Heart left ventricle (tissue), 16 donors: ENCODE measurements around the gene UACA. TPM values are rescaled to one million over a fixed set of nuclear protein-coding genes. Genes with fewer than 3 reads are reported as not detected.

Experiments
- ATAC-seq, 4 donors: fragments of 200-7000 bp; cut with Tn5 transposase; one replicate each; pipeline ENCODE4 v1.9.1; 2020 to 2022; ENCODE audit warnings: moderate library complexity in 4 of 4, mild to moderate bottlenecking in 3 of 4, moderate number of reproducible peaks in 1 of 4
- DNase-seq, 5 donors: peaks; one replicate each; pipeline ENCODE4 v3.0.0-alpha.2; 2020
- H3K27ac ChIP-seq, 12 donors: fragments of 200-600 bp; sonication (generic) in 4 of 12; one replicate each; pipeline versions ENCODE4 v1.5.0 to v1.8.0; 2016 to 2022; ENCODE audit warnings: mild to moderate bottlenecking in 2 of 12
- H3K27me3 ChIP-seq, 9 donors: fragments of 200-600 bp; sonication (generic) in 2 of 9; one replicate each; pipeline versions ENCODE4 v1.5.1 to v1.8.0; 2016 to 2022; ENCODE audit warnings: mild to moderate bottlenecking in 3 of 9
- H3K36me3 ChIP-seq, 9 donors: fragments of 200-600 bp; sonication (generic) in 2 of 9; one replicate each; pipeline versions ENCODE4 v1.5.0 to v1.8.0; 2018 to 2022; ENCODE audit warnings: mild to moderate bottlenecking in 2 of 9
- H3K4me1 ChIP-seq, 12 donors: fragments of 200-600 bp; sonication (generic) in 4 of 12; one replicate each; pipeline versions ENCODE4 v1.5.0 to v1.8.0; 2016 to 2022; ENCODE audit warnings: mild to moderate bottlenecking in 3 of 12
- H3K4me3 ChIP-seq, 12 donors: fragments of 200-600 bp; sonication (generic) in 4 of 12; one replicate each; pipeline versions ENCODE4 v1.5.0 to v1.8.0; 2017 to 2022; ENCODE audit warnings: mild to moderate bottlenecking in 9 of 12, moderate library complexity in 4 of 12
- H3K9me3 ChIP-seq, 12 donors: fragments of 200-600 bp; sonication (generic) in 4 of 12; one replicate each; pipeline versions ENCODE4 v1.5.0 to v1.8.0; 2016 to 2022; ENCODE audit warnings: mild to moderate bottlenecking in 1 of 12
- POLR2A ChIP-seq, 2 donors: fragments of 450-650 bp; IDR thresholded peaks; one replicate each; pipeline ENCODE4 v1.6.1; 2017; ENCODE audit warnings: antibody characterized with exemption in 2 of 2, mild to moderate bottlenecking in 2 of 2, moderate library complexity in 2 of 2
- WGBS, 4 donors: extraction: QIAGEN DNeasy Blood & Tissue Kit in 2 of 4; methylation state at CpG; one replicate each; pipeline versions ENCODE4 v1.1.5 to v1.1.7; 2013 to 2018; 5-methylcytosine and 5-hydroxymethylcytosine counted together
- intact Hi-C, 10 donors: fragments of 100-400 bp; cut with DNase I; formaldehyde crosslinking; loops; one replicate each; pipeline versions ENCODE4 v1.11.1 to v1.14.2; 2022
- polyA plus RNA-seq, 2 donors: library from polyadenylated mRNA; stranded (reverse); fragments of 200-250 nt; gene quantifications; one replicate each; pipeline ENCODE4 v1.2.3, GENCODE V29; 2013
- total RNA-seq, 9 donors: library from RNA; depleted of rRNA in 2 of 9; stranded (reverse); fragments of >200 nt in 2 of 9; fragmentation: NEBNext Ultra II Directional in 3 of 9; extraction: Animal tissue kit (Norgen Biotek cat#: 25700) in 3 of 9; gene quantifications; one replicate each; pipeline versions ENCODE4 v1.1.0 to v1.2.4, GENCODE V29; 2016 to 2023
- TF ChIP-seq, protein P1 (sequence below), 12 donors: fragments of 200-600 bp; sonication (generic) in 4 of 12; IDR thresholded peaks; one replicate each; pipeline versions ENCODE4 v1.5.0 to v1.8.0; 2018 to 2022; ENCODE audit warnings: antibody characterized with exemption in 12 of 12, mild to moderate bottlenecking in 5 of 12
- donor health status: ischemic (EF 13 %, LVEDD 7.1; RV severe dilation, severe dysfunction).
- donor health status: healthy with polysubstance abuse.
- donor health status: DM: no; HTN: yes; CAD: no.
- donor health status: DM: no; HTN: no; CAD: no.
- donor health status: ischemic (EF 25% LVEDD 6.9; RV normal size, moderate dysfunction).
- donor health status: ischemic (EF 25% LVEDD 5.7; RV mildly dilated, moderate dysfunction).
- donor health status: healthy.
- donor health status: DM: yes; HTN: yes; CAD: no.
- donor health status: ischemic (EF 35%, LVEDD 5.7; RV mildly dilated, moderate dysfunction).
- donor health status: nonischemic (EF 11% LVEDD 7.7; RV severe dilation, severe dysfunction).
- donor health status: DM: yes; HTN: yes; CAD: no.
- donor health status: PGD.
- donor health status: ischemic (EF 29% LVEDD 5.4; RV normal size, mild dysfunction).
- donor health status: nonischemic (EF 23%, LVEDD 6.1; RV moderate dilation, normal function).

The UACA gene
- total and polyA plus RNA-seq, 11 donors, result 10.7 to 57.1 (median 49.0) TPM

DNA sequence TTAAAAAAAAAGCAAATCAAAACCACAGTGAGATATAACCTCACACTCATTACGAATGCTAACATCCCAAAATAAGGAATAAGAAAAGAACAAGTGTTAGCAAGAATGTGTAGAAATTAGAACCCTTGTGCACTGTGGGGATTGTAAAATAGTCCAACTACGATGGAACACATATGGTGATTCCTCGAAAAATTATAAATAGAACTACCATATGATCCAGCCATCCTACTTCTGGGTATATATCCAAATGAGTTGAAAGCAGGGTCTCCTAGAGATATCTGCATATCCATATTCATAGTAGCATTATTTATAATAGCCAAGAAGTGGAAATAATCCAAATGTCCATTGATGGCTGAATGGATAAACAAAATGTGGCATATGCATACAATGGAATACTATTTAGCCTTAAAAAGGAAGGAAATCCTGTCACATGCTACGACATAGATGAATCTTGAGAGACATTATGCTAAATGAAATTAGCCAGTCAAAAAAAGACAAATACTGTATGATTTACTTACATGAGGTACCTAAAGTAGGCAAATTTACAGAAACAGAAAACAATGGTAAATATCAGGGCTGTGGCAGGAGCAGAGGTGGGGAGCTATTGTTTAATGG, 55.6 kb downstream of the UACA start:
- H3K4me1 ChIP-seq, result peaks cover 3 to 38% (median 19%) of the 10 kb centered on the region in 12 donors
- no peak overlapping the region for H3K27ac ChIP-seq
- ATAC-seq (no peak), DNase-seq (no peak)
- H3K27me3 ChIP-seq, result no peaks in the 10 kb centered on the region
- intact Hi-C loops, result loop anchor here in 1 of 10 donors (10.0 kb wide), 1 partner anchor 57 kb away; the partner anchor contains the start of gene UACA
- WGBS, 4 donors, result 91 to 96% (median 94%) methylated on average over 4 of the region's 4 CpGs
- no peak overlapping the region for H3K4me3 ChIP-seq
- no peak for TF ChIP-seq POLR2A (IDR thresholded peaks at IDR 0.05)
- TF ChIP-seq, protein P1, sequence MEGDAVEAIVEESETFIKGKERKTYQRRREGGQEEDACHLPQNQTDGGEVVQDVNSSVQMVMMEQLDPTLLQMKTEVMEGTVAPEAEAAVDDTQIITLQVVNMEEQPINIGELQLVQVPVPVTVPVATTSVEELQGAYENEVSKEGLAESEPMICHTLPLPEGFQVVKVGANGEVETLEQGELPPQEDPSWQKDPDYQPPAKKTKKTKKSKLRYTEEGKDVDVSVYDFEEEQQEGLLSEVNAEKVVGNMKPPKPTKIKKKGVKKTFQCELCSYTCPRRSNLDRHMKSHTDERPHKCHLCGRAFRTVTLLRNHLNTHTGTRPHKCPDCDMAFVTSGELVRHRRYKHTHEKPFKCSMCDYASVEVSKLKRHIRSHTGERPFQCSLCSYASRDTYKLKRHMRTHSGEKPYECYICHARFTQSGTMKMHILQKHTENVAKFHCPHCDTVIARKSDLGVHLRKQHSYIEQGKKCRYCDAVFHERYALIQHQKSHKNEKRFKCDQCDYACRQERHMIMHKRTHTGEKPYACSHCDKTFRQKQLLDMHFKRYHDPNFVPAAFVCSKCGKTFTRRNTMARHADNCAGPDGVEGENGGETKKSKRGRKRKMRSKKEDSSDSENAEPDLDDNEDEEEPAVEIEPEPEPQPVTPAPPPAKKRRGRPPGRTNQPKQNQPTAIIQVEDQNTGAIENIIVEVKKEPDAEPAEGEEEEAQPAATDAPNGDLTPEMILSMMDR (IDR thresholded peaks at IDR 0.05), result no peak
- no peaks in the 10 kb centered on the region for H3K36me3 ChIP-seq
- H3K9me3 ChIP-seq, result peaks cover 0 to 17% (median 0%) of the 10 kb centered on the region in 12 donors

DNA sequence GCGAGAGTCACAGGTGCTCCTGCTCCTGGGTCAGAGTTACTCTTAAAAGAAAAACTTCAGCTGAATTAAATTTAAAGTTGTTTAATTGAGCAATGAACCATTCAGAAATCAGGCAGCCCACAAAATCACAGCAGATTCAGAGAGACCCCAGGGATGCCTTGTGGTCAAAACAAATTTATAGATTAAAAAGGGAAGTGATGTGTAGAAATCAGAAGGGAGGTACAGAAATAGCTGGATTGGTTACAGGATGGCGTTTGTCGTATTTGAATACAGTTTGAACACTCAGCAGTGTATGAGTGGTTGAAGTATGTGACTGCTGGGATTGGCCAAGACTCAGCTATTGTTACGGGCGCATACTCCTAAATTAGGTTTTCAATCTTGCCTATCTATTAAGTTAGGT, 58.6 kb downstream of the UACA start:
- peaks cover 4 to 62% (median 34%) of the 10 kb centered on the region in 12 donors for H3K4me1 ChIP-seq
- ATAC-seq, result no peak
- H3K27ac ChIP-seq, result peak overlapping the region in 1 of 12 donors; percentile 74
- intact Hi-C loops, result loop anchor here in 2 of 10 donors (5.0 to 10.0 kb wide), 2 partner anchors 58 to 60 kb away; partner anchors contain the start of gene UACA (in 2 of the 2)
- DNase-seq, result no peak
- no peaks in the 10 kb centered on the region for H3K36me3 ChIP-seq
- WGBS, 4 donors, result 78 to 89% (median 87%) methylated on average over 5 of the region's 5 CpGs
- no peak overlapping the region for H3K4me3 ChIP-seq
- TF ChIP-seq, protein P1 (IDR thresholded peaks at IDR 0.05), result no peak
- no peak for TF ChIP-seq POLR2A (IDR thresholded peaks at IDR 0.05)
- H3K27me3 ChIP-seq, result no peaks in the 10 kb centered on the region
- H3K9me3 ChIP-seq, result peaks cover 0 to 17% (median 0%) of the 10 kb centered on the region in 12 donors

DNA sequence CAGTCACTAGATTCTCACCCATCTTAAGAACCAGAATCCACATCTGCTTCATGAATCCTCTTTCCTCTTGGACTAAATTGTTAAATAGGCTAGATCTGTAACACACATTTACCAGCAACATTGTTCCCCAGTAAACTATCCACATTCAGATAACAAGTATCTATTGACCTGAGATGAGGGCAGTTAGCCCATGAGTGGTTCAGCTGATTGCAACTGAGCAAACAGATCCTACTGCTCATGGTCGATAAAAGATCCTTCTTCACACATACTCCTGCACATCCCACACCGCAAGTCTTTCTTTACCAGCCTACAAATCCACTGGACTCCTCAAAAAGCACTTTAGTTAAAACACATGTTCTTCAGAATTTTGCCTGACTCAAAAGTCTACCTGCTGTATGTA, 59.2 kb downstream of the UACA start:
- H3K27ac ChIP-seq, result peak overlapping the region in 7 of 12 donors; percentile 43 to 74 (median 64)

More for the DNA sequence above, 59.2 kb downstream of the UACA start:
- intact Hi-C loops, result loop anchor here in 2 of 10 donors (5.0 to 10.0 kb wide), 2 partner anchors 58 to 61 kb away; partner anchors contain the start of gene UACA (in 2 of the 2)
- Histone ChIP-seq H3K9me3 (peaks cover 0 to 17% (median 0%) of the 10 kb centered on the region in 12 donors), H3K36me3 (no peaks in the 10 kb centered on the region), H3K4me3 (no peak overlapping the region), H3K4me1 (peaks cover 4 to 68% (median 39%) of the 10 kb centered on the region in 12 donors), H3K27me3 (no peaks in the 10 kb centered on the region)
- WGBS, 4 donors, result 85 to 97% (median 93%) methylated on average over 2 of the region's 2 CpGs
- ATAC-seq (no peak), DNase-seq (no peak)
- TF ChIP-seq POLR2A (IDR thresholded peaks at IDR 0.05), result no peak
- TF ChIP-seq, protein P1 (IDR thresholded peaks at IDR 0.05), result no peak
